Gastrocnemius medialis (tissue), 4 donors: Measurements from ENCODE around the gene SLC26A8. TPM values are rescaled to one million over a fixed set of nuclear protein-coding genes. Genes with fewer than 3 reads are reported as not detected.
A peak's percentile ranks its signal among the peaks of the same experiment; 100 is the strongest.

Experiments
- ATAC-seq, 2 donors: fragments of 150-250 bp; one replicate each; pipeline ENCODE4 v1.9.1; 2016
- DNase-seq, 2 donors: peaks; one replicate each; pipeline ENCODE4 v3.0.0-alpha.2; 2019
- H3K27ac ChIP-seq, 4 donors: fragments of 200-600 bp; sonication (generic); 1 replicate in 1 of 4; 2 replicates in 3 of 4; pipeline ENCODE4 v1.5.1; 2016 to 2018; ENCODE audit warnings: mild to moderate bottlenecking in 2 of 4, moderate library complexity in 1 of 4
- H3K27me3 ChIP-seq, 3 donors: fragments of 200-600 bp; sonication (generic) in 2 of 3; 1 replicate in 1 of 3; 2 replicates in 2 of 3; pipeline versions ENCODE4 v1.5.1 to v1.6.0; 2016 to 2019; ENCODE audit warnings: mild to moderate bottlenecking in 1 of 3, moderate library complexity in 1 of 3
- H3K36me3 ChIP-seq, 2 donors: fragments of 200-600 bp; sonication (generic) in 1 of 2; one replicate each; pipeline ENCODE4 v1.5.1; 2017 to 2018
- H3K4me1 ChIP-seq, 2 donors: fragments of 200-600 bp; sonication (generic) in 1 of 2; one replicate each; pipeline ENCODE4 v1.5.1; 2016 to 2017; ENCODE audit warnings: mild to moderate bottlenecking in 2 of 2
- H3K4me3 ChIP-seq, 4 donors: fragments of 200-600 bp; sonication (generic) in 3 of 4; 1 replicate in 1 of 4; 2 replicates in 3 of 4; pipeline ENCODE4 v1.5.1; 2016 to 2019; ENCODE audit warnings: mild to moderate bottlenecking in 2 of 4
- H3K9me3 ChIP-seq, 3 donors: fragments of 200-600 bp; sonication (generic) in 2 of 3; 1 replicate in 1 of 3; 2 replicates in 2 of 3; pipeline ENCODE4 v1.5.1; 2016 to 2019
- CTCF ChIP-seq, 5 experiments: fragments of 450-650 bp in 3 of 5; fragments of 200-600 bp in 2 of 5; sonication (generic) in 2 of 5; IDR thresholded peaks in 4 of 5; conservative IDR thresholded peaks in 1 of 5; 1 replicate in 4 of 5; 2 replicates in 1 of 5; pipeline ENCODE4 v1.5.1; 2016 to 2019; ENCODE audit warnings: antibody characterized with exemption in 5 of 5, mild to moderate bottlenecking in 3 of 5, moderate library complexity in 3 of 5
- POLR2A ChIP-seq, 2 donors: fragments of 450-650 bp; IDR thresholded peaks; one replicate each; pipeline ENCODE4 v1.6.1; 2017; ENCODE audit warnings: antibody characterized with exemption in 2 of 2, mild to moderate bottlenecking in 2 of 2, moderate library complexity in 2 of 2
- in situ Hi-C, 4 donors: fragments of 200-750 bp; cut with MboI; loops; one replicate each; pipeline versions ENCODE4 v1.15.0 to v1.8.0; 2017; ENCODE audit warnings: low sequenced_read_pairs in 4 of 4
- intact Hi-C: fragments of 100-400 bp; cut with DNase I; formaldehyde crosslinking; loops from one replicate; pipeline ENCODE4 v1.15.1; 2023; ENCODE audit warnings: low total_unique reads
- total RNA-seq, 4 donors: library from RNA; depleted of rRNA; stranded (reverse); fragments of >200 nt; gene quantifications; one replicate each; pipeline versions ENCODE4 v1.1.0 to v1.2.3, GENCODE V29; 2016

Gene SLC26A8
- total RNA-seq, 4 donors from 2014 or later: 0.11 TPM; not detected in 3

DNA sequence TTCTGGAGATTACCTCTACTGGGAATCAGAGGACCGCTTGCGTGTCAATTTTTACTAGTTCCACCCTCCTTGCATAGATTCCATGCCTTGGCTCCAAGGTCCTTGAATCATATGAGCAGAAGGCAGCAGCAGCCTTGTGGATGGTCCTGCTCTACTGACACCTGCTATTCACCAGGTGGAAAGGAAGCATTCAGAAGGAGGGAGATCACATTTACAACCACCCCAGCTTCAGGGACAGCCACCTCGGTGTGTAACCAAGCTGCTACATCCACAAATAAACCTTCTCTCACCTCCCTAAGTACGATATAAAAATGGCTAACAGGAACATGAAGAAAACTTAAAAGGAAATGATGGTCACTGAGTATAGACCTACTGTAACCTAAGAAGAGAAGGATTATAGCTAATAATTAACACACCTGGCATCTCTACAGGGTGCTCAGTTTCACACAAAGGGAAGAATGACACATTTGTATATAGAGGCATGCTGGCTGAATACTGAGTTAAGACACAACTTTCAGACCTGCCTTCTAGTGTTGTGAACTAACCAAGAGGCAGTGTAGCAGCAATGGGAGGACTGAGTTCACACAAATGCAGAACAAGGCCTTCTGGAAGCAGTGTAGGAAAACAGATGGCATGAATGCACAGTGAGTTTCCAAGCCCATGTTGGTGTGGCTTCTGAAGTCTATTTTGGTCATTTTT, 57.2 kb downstream of the SLC26A8 start:
- Histone ChIP-seq H3K4me3 (no peak overlapping the region), H3K36me3 (no peaks in the 10 kb centered on the region), H3K27me3 (no peaks in the 10 kb centered on the region), H3K4me1 (no peaks in the 10 kb centered on the region), H3K9me3 (no peaks in the 10 kb centered on the region), H3K27ac (no peak overlapping the region)
- ATAC-seq (no peak), DNase-seq (no peak)
- intact Hi-C loops (no loop called here), in situ Hi-C loops (no loop called here)
- TF ChIP-seq POLR2A (IDR thresholded peaks at IDR 0.05) (no peak), CTCF (IDR thresholded peaks at IDR 0.05 in 4 of 5, conservative IDR thresholded peaks at IDR 0.05 in 1 of 5) (no peak)

- H3K36me3 ChIP-seq: no peaks in the 10 kb centered on the region
- H3K4me3 ChIP-seq: no peak overlapping the region
- in situ Hi-C loops (no loop called here), intact Hi-C loops (no loop called here)
- no peak for TF ChIP-seq CTCF (IDR thresholded peaks at IDR 0.05 in 4 of 5, conservative IDR thresholded peaks at IDR 0.05 in 1 of 5)
- no peak for TF ChIP-seq POLR2A (IDR thresholded peaks at IDR 0.05)
- H3K4me1 ChIP-seq: no peaks in the 10 kb centered on the region
- no peaks in the 10 kb centered on the region for H3K9me3 ChIP-seq
- H3K27me3 ChIP-seq: peaks cover 0 to 6% (median 0%) of the 10 kb centered on the region in 3 donors
- ATAC-seq (no peak), DNase-seq (no peak)
- no peak overlapping the region for H3K27ac ChIP-seq
Measured at GRCh38 chr6:35962779-35963560, 61.5 kb downstream of the SLC26A8 start.

DNA sequence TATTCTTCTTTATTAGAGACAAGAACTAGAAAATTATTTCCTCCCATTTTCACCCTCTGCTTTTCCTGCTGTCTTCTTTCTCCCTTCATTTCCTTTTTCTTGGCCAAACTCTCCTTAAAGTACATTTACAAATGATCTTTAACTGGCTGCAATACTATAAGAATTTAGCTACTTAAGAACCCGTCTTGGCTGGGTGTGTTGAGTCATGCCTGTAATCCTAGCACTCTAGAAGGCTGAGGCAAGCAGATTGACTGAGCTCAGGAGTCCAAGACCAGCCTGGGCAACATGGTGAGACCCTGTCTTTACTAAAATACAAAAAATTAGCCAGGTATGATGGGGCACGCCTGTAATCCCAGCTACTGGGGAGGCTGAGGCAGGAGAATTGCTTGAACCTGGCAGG, 64.3 kb downstream of the SLC26A8 start:
- Histone ChIP-seq H3K27me3 (peaks cover 0 to 6% (median 0%) of the 10 kb centered on the region in 3 donors), H3K4me3 (no peak overlapping the region), H3K27ac (no peak overlapping the region), H3K4me1 (no peaks in the 10 kb centered on the region), H3K36me3 (no peaks in the 10 kb centered on the region), H3K9me3 (no peaks in the 10 kb centered on the region)
- no peak for TF ChIP-seq POLR2A (IDR thresholded peaks at IDR 0.05)
- intact Hi-C loops (no loop called here), in situ Hi-C loops (no loop called here)
- no peak for DNase-seq
- ATAC-seq: no peak

DNA sequence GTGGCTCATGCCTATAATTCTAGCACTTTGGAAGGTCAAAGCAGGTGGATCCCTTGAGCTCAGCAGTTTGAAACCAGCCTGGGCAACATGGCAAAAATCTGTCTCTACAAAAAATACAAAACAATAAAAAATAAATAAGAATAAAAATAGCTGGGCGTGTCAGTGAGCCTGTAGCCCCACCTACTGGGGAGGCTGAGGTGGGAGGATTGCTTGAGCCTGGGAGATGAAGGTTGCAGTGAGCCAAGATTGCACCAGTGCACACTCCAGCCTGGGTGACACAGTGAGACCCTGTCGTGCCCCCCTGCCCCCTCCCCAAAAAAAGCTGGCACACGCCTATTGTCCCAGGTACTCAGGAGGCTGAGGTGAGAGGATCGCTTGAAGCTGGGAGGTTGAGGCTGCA, 68.5 kb downstream of the SLC26A8 start:
- Histone ChIP-seq H3K36me3 (no peaks in the 10 kb centered on the region), H3K9me3 (no peaks in the 10 kb centered on the region), H3K27ac (no peak overlapping the region), H3K4me1 (no peaks in the 10 kb centered on the region), H3K4me3 (no peak overlapping the region), H3K27me3 (peaks cover 0 to 6% (median 0%) of the 10 kb centered on the region in 3 donors)
- no peak for TF ChIP-seq POLR2A (IDR thresholded peaks at IDR 0.05)
- TF ChIP-seq CTCF (IDR thresholded peaks at IDR 0.05 in 4 of 5, conservative IDR thresholded peaks at IDR 0.05 in 1 of 5): peak in 3 of 5 experiments; percentile 13 to 22 (median 20)
- intact Hi-C loops (no loop called here), in situ Hi-C loops (no loop called here)
- DNase-seq (no peak), ATAC-seq (no peak)

- TF ChIP-seq CTCF (IDR thresholded peaks at IDR 0.05 in 4 of 5, conservative IDR thresholded peaks at IDR 0.05 in 1 of 5) (no peak), POLR2A (IDR thresholded peaks at IDR 0.05) (no peak)
- intact Hi-C loops (no loop called here), in situ Hi-C loops (no loop called here)
- ATAC-seq: no peak
- Histone ChIP-seq H3K9me3 (no peaks in the 10 kb centered on the region), H3K4me3 (no peak overlapping the region), H3K36me3 (no peaks in the 10 kb centered on the region), H3K4me1 (no peaks in the 10 kb centered on the region), H3K27me3 (peaks cover 0 to 6% (median 0%) of the 10 kb centered on the region in 3 donors), H3K27ac (no peak overlapping the region)
- DNase-seq: no peak
Measured at GRCh38 chr6:35955521-35955920, 68.9 kb downstream of the SLC26A8 start.
